ENCODE measurements around the gene RUNX1.
A peak's percentile ranks its signal among the peaks of the same experiment; 100 is the strongest.

Gene RUNX1

DNA sequence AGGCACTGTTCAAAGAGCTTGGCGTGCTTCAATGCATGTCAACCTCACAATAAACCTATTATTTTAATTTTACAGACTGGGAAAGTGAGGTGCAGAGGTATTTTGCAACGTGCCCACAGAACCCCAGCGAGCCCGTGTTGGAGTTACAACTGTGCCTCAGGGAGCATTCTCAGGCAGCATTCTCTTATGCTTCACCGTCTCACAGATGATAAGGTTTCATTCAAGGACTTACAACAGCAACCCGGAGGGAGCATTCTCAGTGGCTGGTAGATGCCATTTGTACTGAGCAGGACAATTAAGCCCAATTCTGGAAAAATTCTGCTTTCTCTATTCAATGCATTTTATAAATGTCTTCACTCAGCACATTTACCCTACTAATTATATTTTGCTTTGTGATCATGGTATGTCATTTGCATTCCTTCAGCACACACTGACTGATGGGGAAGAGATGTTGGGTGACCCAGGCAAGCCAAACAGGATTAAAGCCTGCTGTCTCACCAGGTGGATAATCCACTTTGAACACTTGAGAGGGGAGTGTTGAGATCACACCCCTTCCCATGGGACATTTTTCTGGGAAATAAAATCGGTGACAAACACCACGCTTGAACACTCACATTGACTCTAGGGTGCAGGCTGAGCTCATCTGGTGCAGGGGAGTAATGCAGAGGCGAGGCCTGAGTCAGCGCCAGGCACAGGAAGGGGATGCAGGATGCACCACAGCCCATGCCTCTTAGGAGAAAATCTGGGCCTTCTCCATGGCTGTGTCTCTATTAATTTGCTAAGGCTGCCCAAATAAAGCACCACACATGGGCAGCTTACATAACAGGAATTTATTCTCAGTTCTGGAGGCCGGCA lies 266.4 kb downstream of the RUNX1 start:
- DNase-seq (ENCODE audit: low spot score) = no peak

GRCh38 chr21:34781526-34781925 lies 267.6 kb downstream of the RUNX1 start:
- DNase-seq (ENCODE audit: low spot score) = no peak

- no peak for DNase-seq (ENCODE audit: low spot score)
Measured at GRCh38 chr21:34779860-34780259, 269.2 kb downstream of the RUNX1 start.

- no peak for DNase-seq (ENCODE audit: low spot score)
Measured at GRCh38 chr21:34775793-34776192, 273.3 kb downstream of the RUNX1 start.

DNA sequence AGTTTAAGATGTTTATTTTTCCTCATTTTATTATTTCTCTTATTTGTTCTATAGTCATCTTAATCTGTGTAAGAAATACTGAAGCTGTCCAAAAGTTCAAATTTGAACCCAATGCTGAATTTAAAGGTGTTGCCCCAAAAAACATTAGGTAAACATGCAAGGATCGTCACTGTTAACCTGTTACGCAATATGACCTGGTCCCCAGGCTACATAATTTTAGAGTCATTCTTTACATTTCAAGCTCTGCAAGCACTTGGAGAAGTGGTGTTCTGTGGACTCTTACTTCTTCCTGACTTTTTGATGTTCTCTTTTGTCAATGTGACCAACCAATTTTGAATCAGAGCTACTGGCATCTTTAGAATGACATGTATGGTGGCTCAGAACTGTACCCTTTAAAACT lies 274.4 kb downstream of the RUNX1 start:
- no peak for DNase-seq (ENCODE audit: low spot score)

DNA sequence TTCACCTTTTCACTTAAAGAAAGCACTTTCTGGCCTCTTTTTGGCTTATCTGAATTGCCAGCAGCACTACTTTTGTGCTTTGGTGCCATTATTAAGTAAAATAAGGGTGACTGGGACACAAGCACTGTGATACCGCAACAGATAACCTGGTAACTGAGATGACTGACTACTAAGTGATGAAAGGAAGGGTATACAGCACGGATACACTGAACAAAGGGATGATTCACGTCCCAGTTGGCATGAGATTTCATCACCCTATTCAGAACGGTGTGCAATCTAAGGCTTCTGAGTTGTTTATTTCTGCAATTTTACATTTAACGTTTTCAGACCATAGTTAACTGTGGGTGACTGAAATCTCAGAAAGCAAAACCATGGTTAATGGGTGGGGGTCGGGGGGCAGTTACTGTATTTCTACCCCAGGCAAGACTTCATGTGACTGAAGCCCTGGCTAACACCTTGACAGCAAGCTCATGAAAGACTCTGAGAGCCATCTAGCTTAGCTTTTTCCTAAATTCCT lies 277.5 kb downstream of the RUNX1 start:
- no peak for DNase-seq (ENCODE audit: low spot score)

GRCh38 chr21:34770576-34770975 lies 278.5 kb downstream of the RUNX1 start:
- DNase-seq (ENCODE audit: low spot score) = no peak

DNA sequence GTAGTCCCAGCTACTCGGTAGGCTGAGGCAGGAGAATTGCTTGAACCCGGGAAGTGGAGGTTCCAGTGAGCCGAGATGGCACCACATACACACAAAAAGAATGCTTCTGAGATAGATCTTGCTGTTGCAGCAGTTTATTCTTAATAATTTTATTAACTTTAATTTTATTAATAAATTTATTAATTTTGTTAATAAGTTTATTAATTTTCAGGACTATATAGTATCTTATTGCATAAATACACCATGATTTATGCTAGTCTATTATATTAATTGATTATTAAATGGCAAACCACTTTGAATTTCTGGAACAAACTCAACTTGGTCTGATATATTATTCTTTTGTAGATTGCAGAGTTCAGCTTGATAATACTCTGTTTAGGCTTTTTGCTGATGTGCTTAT lies 280.8 kb downstream of the RUNX1 start:
- no peak for DNase-seq (ENCODE audit: low spot score)

DNA sequence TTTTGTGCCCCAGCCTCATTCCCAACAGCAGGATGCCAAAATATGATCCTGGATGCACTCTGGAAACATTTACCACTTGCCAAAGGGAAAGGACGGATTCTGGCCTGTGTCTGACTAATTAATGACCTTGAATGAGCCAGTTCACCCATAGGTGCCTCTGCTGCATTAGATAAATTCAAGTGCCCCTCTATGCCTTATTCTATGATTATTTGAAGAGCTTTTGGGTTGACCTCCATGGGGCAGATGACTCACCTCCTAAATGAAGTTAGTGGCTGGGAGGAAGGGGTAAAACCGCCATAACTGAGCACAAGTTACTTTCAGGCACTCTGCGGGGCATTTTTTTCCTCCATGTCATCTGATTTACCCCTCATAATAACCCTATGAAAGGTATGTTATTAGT lies 282.2 kb downstream of the RUNX1 start:
- no peak for DNase-seq (ENCODE audit: low spot score)

DNA sequence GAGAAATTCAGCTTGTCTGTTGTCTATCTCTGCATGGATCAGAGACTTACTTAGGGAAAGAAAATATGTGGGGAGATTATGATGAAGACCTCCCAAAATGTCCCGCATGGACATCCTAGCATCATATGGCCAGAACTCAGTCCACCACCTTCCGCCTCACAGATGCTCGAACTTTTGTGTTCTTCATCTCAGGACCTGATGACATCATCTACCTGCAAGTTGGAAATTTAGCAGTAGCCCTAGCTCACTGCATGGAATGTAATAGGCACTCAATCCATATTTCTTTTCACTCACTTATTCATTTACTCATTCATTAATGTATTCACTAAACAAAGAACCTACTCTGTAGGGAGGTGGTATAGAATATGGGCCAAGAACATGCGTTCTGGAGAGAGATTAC lies 283.5 kb downstream of the RUNX1 start:
- no peak for DNase-seq (ENCODE audit: low spot score)

- no peak for DNase-seq (ENCODE audit: low spot score)
Measured at GRCh38 chr21:34764715-34765284, 284.3 kb downstream of the RUNX1 start.

- no peak for DNase-seq (ENCODE audit: low spot score)
Measured at GRCh38 chr21:34762786-34763185, 286.3 kb downstream of the RUNX1 start.

GRCh38 chr21:34761758-34762330 lies 287.3 kb downstream of the RUNX1 start:
- DNase-seq (ENCODE audit: low spot score) = no peak

DNA sequence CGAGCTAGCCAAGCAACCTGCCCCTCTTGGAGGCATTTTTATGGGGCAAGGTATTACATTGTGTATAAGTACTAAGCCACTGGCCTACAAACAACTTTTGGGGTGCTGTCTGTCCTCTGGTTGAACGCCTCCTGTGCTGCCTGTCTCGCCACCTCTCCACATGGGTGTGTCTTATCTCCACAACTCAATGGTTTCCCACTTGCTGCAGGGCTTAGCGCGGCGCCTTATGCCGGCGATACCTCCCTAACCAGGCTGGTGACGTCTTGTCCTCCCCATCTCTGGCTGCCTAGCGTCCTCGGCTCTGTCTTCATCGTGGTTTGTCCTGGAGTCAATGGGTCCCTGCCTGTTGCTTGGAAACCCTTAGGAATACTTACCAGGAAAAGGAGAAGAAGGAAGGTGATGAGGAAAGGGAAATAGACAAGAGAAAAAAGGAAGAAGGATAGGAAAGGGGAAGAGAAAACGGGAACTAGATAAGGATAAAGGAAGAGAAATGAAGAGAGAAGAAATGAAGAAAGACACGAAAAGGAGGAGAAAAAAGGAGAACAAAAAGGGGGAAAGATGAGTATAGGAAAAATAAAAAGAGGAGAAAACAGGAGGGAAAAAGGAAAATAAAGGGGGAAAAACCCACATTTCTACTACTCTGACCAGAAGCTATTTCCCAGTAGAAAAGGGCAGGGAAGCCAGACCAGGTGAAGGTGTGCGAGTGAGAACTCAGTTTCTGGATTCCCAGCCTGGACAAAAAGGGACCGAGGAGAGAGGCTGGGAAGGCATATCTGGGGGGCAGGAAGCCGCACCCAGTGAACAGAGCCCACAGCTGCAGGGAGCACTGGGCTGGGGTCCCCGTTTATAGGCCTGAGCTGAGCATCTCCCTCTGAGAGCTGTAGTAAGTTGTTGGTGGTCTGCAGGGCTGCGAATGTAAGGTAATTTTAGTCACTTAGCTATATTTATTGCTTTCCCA lies 294.1 kb downstream of the RUNX1 start:
- DNase-seq (ENCODE audit: low spot score) = no peak

DNA sequence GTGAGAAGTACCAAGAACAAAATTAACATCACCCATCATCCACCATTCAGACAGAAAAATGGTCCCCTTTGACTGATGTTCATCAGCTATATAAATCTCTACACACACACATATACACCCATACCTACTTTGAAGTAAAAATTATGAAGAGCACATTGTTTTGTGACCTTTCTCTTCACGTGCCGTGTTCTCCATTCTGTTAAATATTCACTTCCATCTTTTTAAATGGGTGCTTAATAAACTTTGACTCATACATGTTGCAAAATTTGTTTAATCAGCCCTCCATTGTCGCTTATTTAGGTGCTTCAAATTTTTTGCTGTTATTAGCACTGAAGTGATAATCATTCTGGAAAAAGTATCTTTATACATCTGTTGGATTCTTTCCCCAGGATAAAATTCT lies 300.2 kb downstream of the RUNX1 start:
- DNase-seq (ENCODE audit: low spot score) = no peak

DNA sequence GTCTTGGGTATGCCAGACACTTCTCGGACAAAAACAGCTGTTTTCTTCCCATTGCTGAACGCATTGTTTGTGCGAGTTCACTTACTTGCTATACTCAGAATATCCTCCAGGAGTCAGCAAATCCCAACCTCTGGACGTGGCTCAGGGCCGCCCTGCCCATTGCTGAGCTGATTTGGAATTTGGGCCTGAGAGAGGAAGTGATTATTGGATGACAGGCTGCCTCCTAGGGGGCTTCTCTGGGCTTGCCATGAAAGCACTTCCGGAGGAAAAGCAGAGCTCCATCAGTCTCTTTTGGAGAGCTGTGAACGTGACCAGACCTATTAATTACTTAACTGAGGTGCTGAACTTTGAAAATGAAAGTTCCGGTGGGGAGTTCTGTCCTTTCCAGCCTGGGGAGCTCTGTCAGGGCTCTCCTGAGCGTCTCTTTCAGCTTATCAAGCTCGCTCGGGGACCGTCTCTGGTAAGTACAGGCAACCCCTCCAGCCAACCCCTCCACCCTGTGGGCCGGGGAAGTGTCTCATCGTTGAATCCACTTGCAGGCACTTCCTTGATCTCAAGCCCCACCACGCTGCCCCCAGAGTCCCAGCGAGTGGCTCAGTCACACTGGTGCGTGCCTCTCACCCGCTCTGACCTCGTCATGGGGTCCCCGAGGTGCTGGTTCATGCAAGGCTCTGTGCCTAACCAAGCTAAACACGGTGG lies 303.4 kb downstream of the RUNX1 start:
- peak; percentile 54 for DNase-seq (ENCODE audit: low spot score)

DNA sequence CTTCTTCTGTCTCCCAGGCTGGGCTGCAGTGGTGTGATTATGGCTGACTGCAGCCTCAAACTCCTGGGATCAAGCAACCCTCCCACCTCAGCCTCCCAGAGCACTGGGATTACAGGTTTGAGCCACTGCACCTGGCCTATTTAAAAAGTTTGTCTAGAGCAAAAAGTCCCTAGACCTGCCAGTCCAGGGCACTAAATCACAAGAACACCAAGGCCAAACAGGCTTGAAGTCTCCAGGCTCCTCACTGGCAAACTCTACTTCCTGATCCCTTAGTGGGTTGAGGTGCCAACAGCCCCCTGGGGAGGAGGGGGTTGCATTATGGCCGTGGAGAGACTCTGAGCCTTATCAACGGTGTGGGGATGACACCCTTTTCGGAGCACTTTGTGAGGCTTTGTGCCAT lies 304.3 kb downstream of the RUNX1 start:
- DNase-seq (ENCODE audit: low spot score) = no peak

DNA sequence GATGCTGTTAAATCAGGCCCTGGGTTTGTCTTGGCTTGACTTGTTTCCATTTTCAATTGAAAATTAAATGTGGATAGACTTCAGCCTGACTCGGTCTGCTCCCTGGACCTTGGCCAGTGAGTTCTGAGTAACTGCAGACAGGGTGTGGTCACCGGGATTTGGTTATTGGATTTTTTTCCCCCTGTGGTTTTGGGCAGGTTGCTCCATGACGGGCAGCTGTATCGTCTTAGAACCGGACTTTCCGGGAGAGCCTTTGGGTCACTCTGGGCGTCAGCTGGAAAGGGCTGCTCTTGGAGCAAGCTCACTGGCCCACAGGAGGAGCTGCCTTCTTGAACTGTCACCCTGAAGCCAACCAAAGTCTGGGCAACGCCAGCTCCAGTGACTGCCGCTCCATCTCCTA lies 305.3 kb downstream of the RUNX1 start:
- no peak for DNase-seq (ENCODE audit: low spot score)

DNA sequence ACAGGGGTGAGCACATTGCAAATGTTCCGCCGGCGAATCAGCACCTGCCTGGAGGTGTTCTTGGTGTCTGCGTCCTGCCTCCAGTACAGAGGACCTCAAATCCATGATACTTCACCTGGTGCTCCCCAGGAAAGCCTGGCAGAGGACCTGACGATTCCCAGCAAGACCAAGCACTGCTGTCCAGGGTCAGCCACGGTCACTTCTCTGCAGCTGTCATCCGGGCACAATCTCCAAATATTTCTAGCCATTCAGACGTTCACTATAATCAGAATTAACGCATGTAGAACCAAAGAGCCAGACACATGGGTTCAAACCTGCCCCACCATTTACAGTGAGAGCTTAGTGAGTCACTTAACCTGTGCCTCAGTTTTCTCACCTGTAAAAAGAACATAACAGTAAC lies 305.8 kb downstream of the RUNX1 start:
- no peak for DNase-seq (ENCODE audit: low spot score)

- DNase-seq (ENCODE audit: low spot score) = no peak
Measured at GRCh38 chr21:34740198-34740597, 308.9 kb downstream of the RUNX1 start.
